NB4 (cell line): ENCODE data around the gene DNAJB4.

Experiments
- DNase-seq: peaks from one replicate; pipeline ENCODE4 v3.0.0; 2010; ENCODE audit warnings: low read depth
- H3K4me3 ChIP-seq: one replicate; pipeline ENCODE4 v1.5.1; 2011; ENCODE audit warnings: mild to moderate bottlenecking, low read depth, low read length, moderate library complexity
- MYC ChIP-seq: IDR thresholded peaks from 2 replicates; pipeline ENCODE4 v1.6.1; 2011; ENCODE audit warnings: low read depth, low read length
- POLR2A ChIP-seq: IDR thresholded peaks from 2 replicates; pipeline ENCODE4 v1.6.1; 2011; ENCODE audit warnings: mild to moderate bottlenecking; ENCODE audit not compliant: insufficient read length; ENCODE audit errors: extremely low read depth
- TF ChIP-seq, protein P1 (sequence below): IDR thresholded peaks from 2 replicates; pipeline ENCODE4 v1.6.1; 2011; ENCODE audit warnings: low read depth, low read length
- TF ChIP-seq, protein P2 (sequence below): IDR thresholded peaks from one replicate; pipeline ENCODE4 v1.5.1; 2012; ENCODE audit warnings: low read depth, low read length

The DNAJB4 gene

DNA sequence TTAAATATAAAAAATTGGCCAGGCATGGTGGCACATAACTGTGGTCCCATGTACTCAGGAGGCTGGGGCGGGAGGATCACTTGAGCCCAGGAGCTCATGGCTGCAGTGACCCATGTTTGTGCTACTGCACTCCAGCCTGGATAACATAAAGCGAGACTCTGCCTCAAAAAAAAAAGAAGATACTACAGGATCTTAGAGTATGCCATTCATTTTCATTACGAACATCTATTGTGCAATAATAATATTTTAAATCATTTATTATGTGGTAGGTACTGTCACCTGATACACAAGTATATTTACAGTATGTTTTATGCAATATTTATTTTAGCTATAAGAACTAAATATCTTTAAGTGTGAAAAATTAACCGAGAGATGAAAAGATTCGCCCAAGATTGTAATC, 31.7 kb downstream of the DNAJB4 start:
- no peak overlapping the region for H3K4me3 ChIP-seq
- no peak for DNase-seq
- TF ChIP-seq, protein P1, sequence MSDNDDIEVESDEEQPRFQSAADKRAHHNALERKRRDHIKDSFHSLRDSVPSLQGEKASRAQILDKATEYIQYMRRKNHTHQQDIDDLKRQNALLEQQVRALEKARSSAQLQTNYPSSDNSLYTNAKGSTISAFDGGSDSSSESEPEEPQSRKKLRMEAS, result no peak
- TF ChIP-seq MYC (no peak), POLR2A (no peak)
- TF ChIP-seq, protein P2, sequence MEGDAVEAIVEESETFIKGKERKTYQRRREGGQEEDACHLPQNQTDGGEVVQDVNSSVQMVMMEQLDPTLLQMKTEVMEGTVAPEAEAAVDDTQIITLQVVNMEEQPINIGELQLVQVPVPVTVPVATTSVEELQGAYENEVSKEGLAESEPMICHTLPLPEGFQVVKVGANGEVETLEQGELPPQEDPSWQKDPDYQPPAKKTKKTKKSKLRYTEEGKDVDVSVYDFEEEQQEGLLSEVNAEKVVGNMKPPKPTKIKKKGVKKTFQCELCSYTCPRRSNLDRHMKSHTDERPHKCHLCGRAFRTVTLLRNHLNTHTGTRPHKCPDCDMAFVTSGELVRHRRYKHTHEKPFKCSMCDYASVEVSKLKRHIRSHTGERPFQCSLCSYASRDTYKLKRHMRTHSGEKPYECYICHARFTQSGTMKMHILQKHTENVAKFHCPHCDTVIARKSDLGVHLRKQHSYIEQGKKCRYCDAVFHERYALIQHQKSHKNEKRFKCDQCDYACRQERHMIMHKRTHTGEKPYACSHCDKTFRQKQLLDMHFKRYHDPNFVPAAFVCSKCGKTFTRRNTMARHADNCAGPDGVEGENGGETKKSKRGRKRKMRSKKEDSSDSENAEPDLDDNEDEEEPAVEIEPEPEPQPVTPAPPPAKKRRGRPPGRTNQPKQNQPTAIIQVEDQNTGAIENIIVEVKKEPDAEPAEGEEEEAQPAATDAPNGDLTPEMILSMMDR, result no peak

DNA sequence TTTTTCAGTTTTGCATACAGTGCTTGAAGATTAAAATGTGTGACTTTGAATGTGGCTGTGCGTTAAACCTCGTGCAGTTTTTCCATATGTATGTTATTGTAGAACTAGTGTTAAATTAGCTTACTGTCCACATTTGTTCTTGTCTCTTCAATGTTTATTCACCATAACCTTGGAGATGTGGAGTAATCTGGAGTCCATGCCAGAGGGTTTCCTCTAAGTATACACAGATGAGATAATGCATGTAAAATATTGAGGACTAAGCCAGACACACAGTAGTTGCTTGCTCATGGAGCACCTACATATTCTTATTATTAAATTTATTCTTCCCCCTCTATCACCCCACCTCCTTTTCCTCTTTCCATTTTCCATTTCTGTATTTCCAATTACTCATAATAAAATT, 33.3 kb downstream of the DNAJB4 start:
- TF ChIP-seq, protein P2, result no peak
- TF ChIP-seq POLR2A (no peak), MYC (no peak)
- TF ChIP-seq, protein P1, result no peak
- DNase-seq, result no peak
- H3K4me3 ChIP-seq, result no peak overlapping the region

DNA sequence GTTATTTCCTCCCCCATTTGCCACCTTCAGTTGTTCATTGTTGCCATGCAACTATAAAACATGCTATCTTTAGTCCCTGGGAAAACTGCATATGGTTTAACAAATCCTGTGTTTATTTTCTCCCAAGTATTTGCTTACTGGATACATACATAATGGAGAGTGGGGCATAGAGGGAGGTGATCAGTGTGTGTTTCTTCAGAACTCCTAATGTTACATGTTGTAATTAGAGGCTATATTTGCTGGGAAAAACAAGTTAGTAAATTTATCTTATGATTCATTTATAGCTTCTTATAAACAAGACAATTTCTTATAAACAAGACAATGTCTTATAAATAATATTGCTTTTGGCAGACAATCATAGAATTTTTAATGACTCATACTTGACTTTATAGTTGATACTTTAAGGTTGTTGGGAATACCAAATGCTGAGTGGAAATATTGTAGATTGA, 33.8 kb downstream of the DNAJB4 start:
- TF ChIP-seq, protein P1, result no peak
- TF ChIP-seq, protein P2, result no peak
- TF ChIP-seq MYC (no peak), POLR2A (no peak)
- H3K4me3 ChIP-seq, result no peak overlapping the region
- no peak for DNase-seq

DNA sequence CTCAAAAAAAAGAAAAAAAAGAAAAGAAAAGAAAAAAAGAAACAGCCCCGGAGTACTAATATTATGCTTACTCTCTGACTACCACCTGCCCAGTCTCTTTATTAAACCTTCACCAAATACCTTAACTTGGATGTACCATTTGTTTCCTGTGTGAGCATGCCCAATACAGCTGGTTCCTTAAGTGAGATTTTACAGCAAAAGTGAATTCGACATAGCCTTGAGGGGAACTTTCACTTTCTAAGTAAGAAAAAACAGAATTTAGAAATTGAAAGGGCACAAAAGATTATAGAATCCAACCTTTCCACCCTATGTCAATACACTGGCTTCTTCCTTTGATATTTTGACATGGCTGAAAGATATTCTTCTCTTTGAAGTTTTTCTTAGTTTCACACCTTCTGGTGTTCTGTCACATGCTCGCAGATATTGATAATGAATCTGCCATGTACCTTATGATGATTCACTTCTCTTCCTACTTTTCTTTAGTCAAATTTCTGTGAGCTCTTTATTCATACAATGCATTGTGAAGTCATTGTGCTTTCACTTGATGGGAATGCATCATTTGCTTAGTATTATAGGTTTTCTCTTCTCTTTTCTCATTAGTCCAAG, 35.8 kb downstream of the DNAJB4 start:
- TF ChIP-seq MYC, result no peak
- TF ChIP-seq, protein P1, result no peak
- TF ChIP-seq POLR2A, result no peak
- TF ChIP-seq, protein P2, result no peak
- no peak overlapping the region for H3K4me3 ChIP-seq
- no peak for DNase-seq

DNA sequence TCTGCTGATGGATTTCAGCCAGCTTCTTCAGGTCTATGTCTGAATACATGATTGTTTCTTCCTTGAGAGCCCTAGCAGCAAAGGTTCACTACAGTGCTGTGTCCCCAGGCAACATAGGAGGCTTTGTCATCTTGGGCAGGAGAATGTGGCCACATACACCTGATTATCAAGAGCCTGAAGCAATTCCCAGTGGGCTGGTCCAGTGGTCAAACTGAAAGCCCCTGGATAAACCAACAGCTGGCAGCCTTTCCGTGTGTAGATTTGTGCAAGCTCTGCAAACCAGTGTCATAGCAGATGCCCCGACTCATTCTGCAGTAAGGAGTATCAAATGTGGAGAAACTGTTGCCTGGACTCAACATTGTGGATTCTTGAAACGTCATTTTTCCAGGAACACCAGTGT, 38.7 kb downstream of the DNAJB4 start:
- TF ChIP-seq MYC (no peak), POLR2A (no peak)
- TF ChIP-seq, protein P1, result no peak
- TF ChIP-seq, protein P2, result no peak
- H3K4me3 ChIP-seq, result no peak overlapping the region
- DNase-seq, result no peak
